PFSK-1 (cell line): Measurements from ENCODE around the gene MGARP.

ENCODE experiments used
- FOXP2 ChIP-seq: optimal IDR thresholded peaks from 2 replicates; pipeline ENCODE3; 2011; ENCODE audit warnings: borderline replicate concordance, control low read depth, inconsistent platforms; ENCODE audit not compliant: insufficient read depth; ENCODE audit errors: extremely low read length, extremely low read depth
- POLR2AphosphoS5 ChIP-seq: IDR thresholded peaks from 2 replicates; pipeline ENCODE4 v1.6.1; 2012; ENCODE audit warnings: low read depth, mild to moderate bottlenecking, control low read depth, low read length, moderate library complexity
- REST ChIP-seq, 2 experiments: IDR thresholded peaks; 2 replicates each; pipeline versions ENCODE4 v1.6.1 to v1.8.0; 2011 to 2012; ENCODE audit warnings: low read depth in 2 of 2, low read length in 2 of 2, control low read depth in 1 of 2, inconsistent platforms in 1 of 2, mild to moderate bottlenecking in 1 of 2, moderate library complexity in 1 of 2; ENCODE audit not compliant: insufficient read depth in 1 of 2
- SIN3A ChIP-seq: IDR thresholded peaks from 2 replicates; pipeline ENCODE4 v1.6.1; 2012; ENCODE audit warnings: mild to moderate bottlenecking, low read length, moderate library complexity, borderline replicate concordance; ENCODE audit not compliant: insufficient read depth
- TAF1 ChIP-seq: IDR thresholded peaks from 2 replicates; pipeline ENCODE4 v1.6.1; 2012; ENCODE audit warnings: low read length, control low read depth, borderline replicate concordance; ENCODE audit not compliant: insufficient read depth

The MGARP gene

DNA sequence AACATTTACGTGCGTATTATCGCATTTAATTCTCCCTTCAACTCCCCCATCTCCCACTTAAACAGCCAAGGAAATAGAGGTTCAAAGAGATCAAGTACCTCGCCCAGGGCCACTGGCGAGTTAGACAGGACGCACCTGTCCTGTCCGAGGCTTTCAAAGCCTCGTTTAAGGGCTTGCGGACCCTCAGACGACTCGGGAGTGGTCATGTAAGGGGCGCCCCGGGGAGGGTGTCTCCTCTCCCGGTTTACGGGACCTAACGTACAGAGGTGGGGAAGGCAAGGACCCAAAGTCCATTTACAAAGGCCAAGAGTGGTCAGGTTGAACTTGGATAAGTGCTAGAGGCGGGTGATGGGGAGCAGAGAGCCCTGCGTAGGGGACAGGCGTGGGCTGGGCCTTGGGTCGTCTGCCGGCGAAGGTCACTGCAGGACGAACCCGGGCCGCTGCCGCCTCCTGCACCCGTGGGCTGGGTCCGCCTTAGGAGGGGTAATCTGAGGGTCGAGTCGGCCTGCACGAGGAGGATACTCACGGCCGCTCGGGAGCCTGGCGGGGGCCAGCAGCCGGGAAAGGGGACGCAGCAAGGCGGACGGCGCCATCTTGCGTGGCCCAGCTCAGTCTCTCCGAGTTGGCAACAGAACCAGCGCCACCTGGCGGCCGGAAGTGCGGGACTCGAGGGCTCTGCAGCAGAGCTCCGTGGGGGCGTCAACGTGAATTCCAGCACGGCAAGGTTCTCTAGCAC is 15.3 kb upstream of the MGARP start:
- TF ChIP-seq REST (IDR thresholded peaks at IDR 0.05; ENCODE audit: insufficient read depth in 1 of 2, low read depth in 2 of 2, low read length in 2 of 2) (peak; percentile 24 to 50; a peak in 1 of 4 replicates), SIN3A (0 out of 2 replicates have a peak, but pooled peaks have one; percentile 49), POLR2AphosphoS5 (peak; percentile 74), FOXP2 (peak; percentile 93), TAF1 (peak; percentile 92)

- TF ChIP-seq REST (IDR thresholded peaks at IDR 0.05; ENCODE audit: insufficient read depth in 1 of 2, low read depth in 2 of 2, low read length in 2 of 2): no peak
- no peak for TF ChIP-seq POLR2AphosphoS5
- no peak for TF ChIP-seq FOXP2
- no peak for TF ChIP-seq SIN3A
- TF ChIP-seq TAF1: no peak
Observed at GRCh38 chr4:139286186-139286698, 6.2 kb upstream of the MGARP start.

- no peak for TF ChIP-seq TAF1
- no peak for TF ChIP-seq POLR2AphosphoS5
- no peak for TF ChIP-seq FOXP2
- no peak for TF ChIP-seq SIN3A
- TF ChIP-seq REST (IDR thresholded peaks at IDR 0.05; ENCODE audit: insufficient read depth in 1 of 2, low read depth in 2 of 2, low read length in 2 of 2): no peak
Observed at GRCh38 chr4:139282721-139283075, 2.7 kb upstream of the MGARP start.

- no peak for TF ChIP-seq REST (IDR thresholded peaks at IDR 0.05; ENCODE audit: insufficient read depth in 1 of 2, low read depth in 2 of 2, low read length in 2 of 2)
- no peak for TF ChIP-seq POLR2AphosphoS5
- no peak for TF ChIP-seq FOXP2
- no peak for TF ChIP-seq SIN3A
- TF ChIP-seq TAF1: no peak
Observed at GRCh38 chr4:139282065-139282720, 2.2 kb upstream of the MGARP start.
